ENCODE results near the gene CDH23.

- TF ChIP-seq CTCF (IDR thresholded peaks at IDR 0.05), result no peak
- no peak for TF ChIP-seq POLR2A (IDR thresholded peaks at IDR 0.05)
Observed at GRCh38 chr10:71606257-71607081, 209.7 kb downstream of the CDH23 start.

Measured in uterus (tissue), 2 donors.